Measurements from ENCODE around the gene KCNK3. TPM values are rescaled to one million over a fixed set of nuclear protein-coding genes. Genes with fewer than 3 reads are reported as not detected.

Gene KCNK3
- total RNA-seq, 4 donors from 2014 or later = 0.37 to 1.5 (median 0.82) TPM

DNA sequence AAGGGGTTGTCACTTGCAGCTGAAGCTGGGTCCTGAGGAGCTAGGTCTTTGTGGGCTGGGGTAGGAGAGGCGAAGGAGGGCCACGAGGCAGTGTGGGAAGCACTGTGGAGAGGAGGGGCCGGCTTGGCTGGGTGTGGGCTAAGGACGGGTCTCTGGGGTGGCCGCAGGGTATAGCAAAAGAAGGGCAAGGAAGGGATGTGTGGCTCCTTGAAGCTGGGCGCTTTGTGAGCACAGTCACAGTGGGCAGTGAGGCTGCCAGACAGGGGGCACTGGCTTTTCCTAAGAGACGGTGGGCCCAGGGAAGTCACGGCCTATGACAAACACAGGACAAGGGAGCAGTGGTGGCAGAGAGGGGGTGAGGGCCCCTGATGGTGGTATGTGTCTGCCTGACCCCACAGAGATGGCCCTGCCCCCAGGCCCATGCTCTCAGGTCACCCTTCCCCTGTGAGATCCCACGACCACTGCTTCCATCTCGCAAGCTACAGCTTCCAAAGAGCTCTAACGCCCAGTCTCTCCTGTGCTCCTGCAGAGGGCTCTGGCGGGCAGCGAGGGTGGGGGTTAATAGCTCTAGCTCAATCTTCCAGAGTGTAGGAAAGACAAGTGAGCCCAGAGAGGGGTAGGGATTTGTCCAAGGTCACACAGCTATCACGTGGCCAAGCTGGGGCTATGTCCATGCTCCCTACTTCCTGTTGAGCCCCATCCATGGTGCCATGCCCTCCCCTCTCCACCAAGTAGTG is 32.4 kb downstream of the KCNK3 start:
- 78 to 85% methylated on average over 6 to 14 of the region's 14 CpGs for WGBS, 2 donors (ENCODE audit: low coverage in 1 of 2)
- DNase-seq = no peak
- Histone ChIP-seq H3K4me1 (peaks cover 32 to 46% (median 36%) of the 10 kb centered on the region in 4 donors), H3K27me3 (no peaks in the 10 kb centered on the region), H3K36me3 (no peaks in the 10 kb centered on the region), H3K9me3 (no peaks in the 10 kb centered on the region), H3K27ac (peak overlapping the region; percentile 34 to 61 (median 44)), H3K4me3 (no peak overlapping the region)
- in situ Hi-C loops (cut with MboI; ENCODE audit: low pct_ligation_motif_present in 1 of 4, low pct_unique_long_range_greater_than_20kb in 1 of 4, low sequenced_read_pairs in 3 of 4) = loop anchor here in 1 of 4 donors (25.0 kb wide), 1 partner anchor 113 kb away; no protein-coding TSS in a partner anchor
- intact Hi-C loops (cut with DNase I; ENCODE audit: low total_unique reads) = no loop called here
- no peak for TF ChIP-seq EP300 (IDR thresholded peaks at IDR 0.05; ENCODE audit: low read depth)
- TF ChIP-seq, protein P1, sequence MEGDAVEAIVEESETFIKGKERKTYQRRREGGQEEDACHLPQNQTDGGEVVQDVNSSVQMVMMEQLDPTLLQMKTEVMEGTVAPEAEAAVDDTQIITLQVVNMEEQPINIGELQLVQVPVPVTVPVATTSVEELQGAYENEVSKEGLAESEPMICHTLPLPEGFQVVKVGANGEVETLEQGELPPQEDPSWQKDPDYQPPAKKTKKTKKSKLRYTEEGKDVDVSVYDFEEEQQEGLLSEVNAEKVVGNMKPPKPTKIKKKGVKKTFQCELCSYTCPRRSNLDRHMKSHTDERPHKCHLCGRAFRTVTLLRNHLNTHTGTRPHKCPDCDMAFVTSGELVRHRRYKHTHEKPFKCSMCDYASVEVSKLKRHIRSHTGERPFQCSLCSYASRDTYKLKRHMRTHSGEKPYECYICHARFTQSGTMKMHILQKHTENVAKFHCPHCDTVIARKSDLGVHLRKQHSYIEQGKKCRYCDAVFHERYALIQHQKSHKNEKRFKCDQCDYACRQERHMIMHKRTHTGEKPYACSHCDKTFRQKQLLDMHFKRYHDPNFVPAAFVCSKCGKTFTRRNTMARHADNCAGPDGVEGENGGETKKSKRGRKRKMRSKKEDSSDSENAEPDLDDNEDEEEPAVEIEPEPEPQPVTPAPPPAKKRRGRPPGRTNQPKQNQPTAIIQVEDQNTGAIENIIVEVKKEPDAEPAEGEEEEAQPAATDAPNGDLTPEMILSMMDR (IDR thresholded peaks at IDR 0.05) = no peak
- no peak for TF ChIP-seq POLR2A (IDR thresholded peaks at IDR 0.05)
- no peak for TF ChIP-seq POLR2AphosphoS5 (IDR thresholded peaks at IDR 0.05)

DNA sequence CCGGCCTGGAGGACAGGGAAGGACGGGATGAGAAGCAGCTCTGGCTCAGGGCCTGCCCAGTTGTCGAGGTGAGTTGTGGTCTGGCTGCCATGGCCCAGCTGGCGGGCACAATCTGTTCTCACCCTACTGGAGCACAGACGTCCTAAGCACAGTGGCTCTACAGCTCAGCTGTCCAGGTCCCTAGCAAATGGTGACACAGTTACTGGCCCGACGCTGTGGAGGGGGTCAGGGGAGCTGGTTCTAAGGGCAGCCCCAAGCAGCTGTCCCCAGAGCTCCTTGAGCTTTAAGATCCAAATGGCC is 32.9 kb downstream of the KCNK3 start:
- H3K4me3 ChIP-seq = no peak overlapping the region
- no peak for DNase-seq
- intact Hi-C loops (cut with DNase I; ENCODE audit: low total_unique reads) = no loop called here
- peak overlapping the region in 2 of 4 donors; percentile 34 to 61 for H3K27ac ChIP-seq
- no peak for TF ChIP-seq POLR2A (IDR thresholded peaks at IDR 0.05)
- TF ChIP-seq, protein P1 (IDR thresholded peaks at IDR 0.05) = no peak
- no peak for TF ChIP-seq POLR2AphosphoS5 (IDR thresholded peaks at IDR 0.05)
- no peak for TF ChIP-seq EP300 (IDR thresholded peaks at IDR 0.05; ENCODE audit: low read depth)
- no peaks in the 10 kb centered on the region for H3K9me3 ChIP-seq
- peaks cover 28 to 40% (median 30%) of the 10 kb centered on the region in 4 donors for H3K4me1 ChIP-seq
- H3K27me3 ChIP-seq = no peaks in the 10 kb centered on the region
- in situ Hi-C loops (cut with MboI; ENCODE audit: low pct_ligation_motif_present in 1 of 4, low pct_unique_long_range_greater_than_20kb in 1 of 4, low sequenced_read_pairs in 3 of 4) = loop anchor here in 1 of 4 donors (25.0 kb wide), 1 partner anchor 113 kb away; no protein-coding TSS in a partner anchor
- WGBS, 2 donors (ENCODE audit: low coverage in 1 of 2) = 80% methylated on average over 7 of the region's 7 CpGs; no CpG with 5 or more reads in 1 of the 2 donors
- no peaks in the 10 kb centered on the region for H3K36me3 ChIP-seq

GRCh38 chr2:26726228-26726627 is 33.7 kb downstream of the KCNK3 start:
- Histone ChIP-seq H3K27ac (no peak overlapping the region), H3K36me3 (no peaks in the 10 kb centered on the region), H3K4me1 (peaks cover 21 to 33% (median 23%) of the 10 kb centered on the region in 4 donors), H3K27me3 (no peaks in the 10 kb centered on the region), H3K9me3 (no peaks in the 10 kb centered on the region), H3K4me3 (no peak overlapping the region)
- intact Hi-C loops (cut with DNase I; ENCODE audit: low total_unique reads) = no loop called here
- TF ChIP-seq EP300 (IDR thresholded peaks at IDR 0.05; ENCODE audit: low read depth) (no peak), POLR2AphosphoS5 (IDR thresholded peaks at IDR 0.05) (no peak), POLR2A (IDR thresholded peaks at IDR 0.05) (no peak)
- TF ChIP-seq, protein P1 (IDR thresholded peaks at IDR 0.05) = no peak
- 56 to 63% methylated on average over 1 of the region's 1 CpG for WGBS, 2 donors (ENCODE audit: low coverage in 1 of 2)
- in situ Hi-C loops (cut with MboI; ENCODE audit: low pct_ligation_motif_present in 1 of 4, low pct_unique_long_range_greater_than_20kb in 1 of 4, low sequenced_read_pairs in 3 of 4) = loop anchor here in 1 of 4 donors (25.0 kb wide), 1 partner anchor 114 kb away; no protein-coding TSS in a partner anchor
- DNase-seq = no peak

- no peak for TF ChIP-seq EP300 (IDR thresholded peaks at IDR 0.05; ENCODE audit: low read depth)
- TF ChIP-seq POLR2A (IDR thresholded peaks at IDR 0.05) = no peak
- no peak for TF ChIP-seq POLR2AphosphoS5 (IDR thresholded peaks at IDR 0.05)
- TF ChIP-seq, protein P1 (IDR thresholded peaks at IDR 0.05) = peak in 2 of 5 experiments; percentile 5 to 11
These were observed 35.4 kb downstream of the KCNK3 start for GRCh38 chr2:26727641-26728561.

More at GRCh38 chr2:26727641-26728561, 35.4 kb downstream of the KCNK3 start:
- in situ Hi-C loops (cut with MboI; ENCODE audit: low pct_ligation_motif_present in 1 of 4, low pct_unique_long_range_greater_than_20kb in 1 of 4, low sequenced_read_pairs in 3 of 4) (loop anchor here in 1 of 4 donors (25.0 kb wide), 1 partner anchor 116 kb away; no protein-coding TSS in a partner anchor), intact Hi-C loops (cut with DNase I; ENCODE audit: low total_unique reads) (no loop called here)
- DNase-seq = no peak
- H3K27me3 ChIP-seq = no peaks in the 10 kb centered on the region
- no peaks in the 10 kb centered on the region for H3K36me3 ChIP-seq
- no peak overlapping the region for H3K4me3 ChIP-seq
- H3K9me3 ChIP-seq = no peaks in the 10 kb centered on the region
- 71% methylated on average over 80 of the region's 101 CpGs; no CpG with 5 or more reads in 1 of the 2 donors for WGBS, 2 donors (ENCODE audit: low coverage in 1 of 2)
- H3K27ac ChIP-seq = no peak overlapping the region
- peaks cover 13 to 22% (median 15%) of the 10 kb centered on the region in 4 donors for H3K4me1 ChIP-seq
